ENCODE results near the gene TIAM2. TPM values are rescaled to one million over a fixed set of nuclear protein-coding genes. Genes with fewer than 3 reads are reported as not detected.
A peak's percentile ranks its signal among the peaks of the same experiment; 100 is the strongest.

TIAM2 gene
- total RNA-seq, 1 donor from 2014 or later = 14.6 TPM

DNA sequence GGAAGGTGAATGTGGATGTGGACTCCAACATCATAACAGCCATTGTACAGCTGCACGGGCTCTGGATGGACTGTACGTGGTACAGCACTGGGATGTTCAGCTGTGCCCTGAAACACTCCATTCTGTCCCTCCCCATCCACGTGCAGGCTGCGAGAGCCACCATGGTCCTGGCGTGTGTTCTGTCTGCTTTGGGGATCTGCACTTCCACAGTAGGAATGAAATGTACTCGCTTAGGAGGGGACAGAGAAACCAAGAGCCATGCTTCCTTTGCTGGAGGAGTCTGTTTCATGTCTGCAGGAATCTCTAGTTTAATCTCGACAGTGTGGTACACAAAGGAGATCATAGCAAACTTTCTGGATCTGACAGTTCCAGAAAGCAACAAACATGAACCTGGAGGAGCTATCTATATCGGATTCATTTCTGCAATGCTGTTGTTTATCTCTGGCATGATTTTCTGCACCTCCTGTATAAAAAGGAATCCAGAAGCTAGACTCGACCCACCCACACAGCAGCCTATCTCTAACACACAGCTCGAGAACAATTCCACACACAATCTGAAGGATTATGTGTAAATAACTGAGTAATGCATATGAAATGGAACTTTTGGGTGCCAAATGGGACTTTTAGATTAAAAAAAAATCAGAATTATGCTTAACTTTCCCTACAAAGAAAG, 280.8 kb downstream of the TIAM2 start:
- intact Hi-C loops (cut with DNase I) = no loop called here
- ATAC-seq = peak; percentile 54
- DNase-seq (ENCODE audit: low spot score) = no peak

DNA sequence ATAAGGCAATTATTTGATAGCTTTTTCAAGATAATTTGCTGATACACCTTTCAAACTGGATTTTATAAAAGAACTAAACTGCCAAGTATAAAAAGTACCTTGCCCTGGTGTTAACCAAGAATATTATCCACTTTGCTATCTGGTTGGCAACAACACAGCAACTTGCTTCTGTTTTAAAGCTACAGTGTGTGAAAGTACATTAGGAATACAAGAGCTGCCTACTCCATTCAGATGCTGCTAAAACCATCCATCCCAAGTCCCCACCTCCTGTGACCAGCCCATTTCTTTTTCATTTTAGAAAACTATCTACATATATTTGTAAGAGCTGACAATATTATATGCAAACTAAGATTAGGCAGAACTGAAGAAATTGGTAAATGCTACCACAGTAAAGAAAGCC, 281.5 kb downstream of the TIAM2 start:
- ATAC-seq (no peak), DNase-seq (ENCODE audit: low spot score) (no peak)
- intact Hi-C loops (cut with DNase I) = no loop called here

DNA sequence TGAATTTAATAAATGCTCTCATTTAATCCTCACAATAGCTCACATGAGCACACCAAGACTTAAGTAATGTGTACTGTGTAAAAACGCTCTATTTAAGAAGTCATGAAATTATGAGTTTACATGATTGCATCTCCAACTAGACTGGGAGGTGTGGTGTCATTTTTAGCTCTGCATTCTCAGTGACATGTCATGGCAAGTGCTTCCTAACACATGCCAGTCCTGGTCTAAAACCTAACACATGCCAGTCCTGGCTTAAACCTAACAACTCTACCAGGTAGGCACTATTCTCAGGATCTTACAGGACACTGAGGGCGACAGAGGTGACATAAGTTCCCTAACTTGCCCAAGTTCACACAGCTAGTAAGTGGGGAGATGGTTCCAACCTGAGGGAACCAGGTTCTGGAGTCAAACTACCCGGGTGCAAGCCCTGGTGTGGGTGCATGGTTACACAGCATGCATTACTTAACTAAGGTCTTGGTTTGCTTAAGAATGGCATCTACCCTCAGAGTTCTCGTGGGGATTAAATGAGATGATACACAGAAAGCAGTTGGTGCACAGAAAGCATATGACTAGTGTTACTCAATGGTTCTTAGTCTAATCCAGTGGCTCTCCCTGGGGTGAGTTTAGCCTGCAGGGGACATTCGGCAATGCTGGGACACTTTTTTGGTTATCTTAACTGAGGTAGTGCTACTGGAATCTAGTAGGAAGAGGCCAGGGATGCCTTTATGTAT, 283.4 kb downstream of the TIAM2 start:
- no peak for DNase-seq (ENCODE audit: low spot score)
- no peak for ATAC-seq
- intact Hi-C loops (cut with DNase I) = no loop called here

DNA sequence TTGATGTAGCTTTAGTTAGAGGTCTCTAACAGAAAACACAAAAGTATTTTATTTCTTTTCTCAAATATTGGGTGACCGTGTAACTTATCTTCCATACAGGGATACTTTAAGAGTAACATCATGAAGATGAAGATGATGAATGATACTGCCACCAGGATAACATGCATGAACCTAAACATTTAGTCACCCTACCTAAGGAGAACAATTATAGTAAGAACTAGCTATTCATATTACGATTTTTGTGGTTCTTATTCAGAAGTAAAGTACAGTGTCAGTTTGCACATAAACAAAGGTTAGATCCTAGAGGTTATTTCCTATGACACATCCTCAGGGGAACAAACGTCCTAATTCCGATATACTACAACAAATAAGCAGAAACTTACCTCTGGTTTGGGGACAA, 289.7 kb downstream of the TIAM2 start:
- ATAC-seq = no peak
- intact Hi-C loops (cut with DNase I) = no loop called here

DNA sequence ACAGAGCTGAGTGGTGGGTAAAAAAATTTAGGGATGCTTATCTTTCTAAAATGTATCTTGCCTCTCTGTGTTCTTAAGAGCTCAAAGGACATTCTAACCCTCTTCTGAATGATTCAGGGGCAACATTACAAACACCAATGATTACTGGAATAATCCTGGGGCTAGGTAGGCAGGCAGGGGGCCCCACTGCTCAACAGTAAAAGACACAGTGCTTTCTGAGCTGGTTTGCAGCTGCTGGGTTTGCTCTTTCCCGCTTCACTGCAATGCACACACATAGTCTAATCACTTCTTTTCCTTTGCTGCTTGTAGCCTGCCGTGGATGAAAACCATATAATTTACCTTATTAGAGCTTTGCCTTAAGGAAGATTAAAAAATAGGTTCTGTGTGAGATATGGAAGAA, 292.6 kb downstream of the TIAM2 start:
- no peak for ATAC-seq
- DNase-seq (ENCODE audit: low spot score) = no peak
- intact Hi-C loops (cut with DNase I) = no loop called here

More for the DNA sequence above, 289.7 kb downstream of the TIAM2 start:
- DNase-seq (ENCODE audit: low spot score) = no peak

DNA sequence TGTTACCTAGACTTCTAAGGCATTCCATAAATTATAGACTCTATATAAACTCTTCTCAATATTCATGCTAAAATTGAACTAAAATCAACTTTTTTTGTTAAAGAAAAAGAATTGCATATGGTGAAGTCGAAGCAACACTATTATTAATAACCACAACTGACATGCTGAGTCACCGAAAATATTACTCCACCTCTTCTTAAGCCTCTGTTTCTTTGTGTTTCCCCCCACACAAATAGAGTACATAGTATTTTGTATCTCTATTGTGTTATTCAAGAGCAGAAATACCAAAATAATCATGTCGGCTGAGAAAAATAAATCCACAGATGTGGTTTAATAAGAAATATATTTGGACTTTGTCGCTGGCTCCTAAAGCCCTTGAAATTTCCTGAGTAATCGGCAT, 295.4 kb downstream of the TIAM2 start:
- DNase-seq (ENCODE audit: low spot score) = no peak
- no peak for ATAC-seq
- intact Hi-C loops (cut with DNase I) = no loop called here

DNA sequence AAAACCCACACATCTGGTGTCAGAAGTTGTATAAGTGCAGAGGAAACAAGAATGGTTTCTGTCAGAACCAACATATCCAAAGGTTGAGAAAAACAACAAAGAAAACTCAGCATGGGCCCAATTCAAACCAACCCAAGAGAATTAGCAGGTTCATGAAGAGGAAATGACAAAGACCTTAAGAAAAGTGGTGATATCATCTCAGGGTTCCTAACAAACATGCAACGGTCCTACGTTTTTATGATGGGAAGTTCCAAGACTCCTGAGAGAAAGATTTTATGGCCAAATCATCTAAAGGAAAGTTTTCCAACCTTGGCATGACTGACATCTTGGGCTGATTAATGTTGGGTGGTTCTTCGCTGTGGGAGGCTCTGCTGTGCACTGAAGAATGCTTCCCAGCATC, 296.2 kb downstream of the TIAM2 start:
- intact Hi-C loops (cut with DNase I) = no loop called here
- no peak for DNase-seq (ENCODE audit: low spot score)
- ATAC-seq = no peak

DNA sequence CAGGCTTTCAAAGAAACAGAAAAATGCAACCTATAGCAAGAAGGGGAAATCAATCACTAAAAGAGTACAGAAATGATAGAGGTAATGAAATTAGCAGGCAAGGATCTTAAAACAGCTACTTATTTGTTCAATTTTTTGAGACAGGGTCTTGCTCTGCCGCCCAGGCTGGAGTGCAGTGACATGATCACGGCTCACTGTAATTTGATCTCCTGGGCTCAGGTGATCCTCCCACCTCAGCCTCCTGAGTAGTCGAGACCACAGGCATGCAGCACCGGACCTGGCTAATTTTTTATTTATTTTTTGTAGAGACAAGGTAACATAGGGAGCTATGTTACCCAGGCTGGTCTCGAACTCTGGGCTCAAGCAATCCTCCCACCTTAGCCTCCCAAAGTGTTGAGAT, 297.6 kb downstream of the TIAM2 start:
- ATAC-seq = no peak
- intact Hi-C loops (cut with DNase I) = no loop called here
- no peak for DNase-seq (ENCODE audit: low spot score)

DNA sequence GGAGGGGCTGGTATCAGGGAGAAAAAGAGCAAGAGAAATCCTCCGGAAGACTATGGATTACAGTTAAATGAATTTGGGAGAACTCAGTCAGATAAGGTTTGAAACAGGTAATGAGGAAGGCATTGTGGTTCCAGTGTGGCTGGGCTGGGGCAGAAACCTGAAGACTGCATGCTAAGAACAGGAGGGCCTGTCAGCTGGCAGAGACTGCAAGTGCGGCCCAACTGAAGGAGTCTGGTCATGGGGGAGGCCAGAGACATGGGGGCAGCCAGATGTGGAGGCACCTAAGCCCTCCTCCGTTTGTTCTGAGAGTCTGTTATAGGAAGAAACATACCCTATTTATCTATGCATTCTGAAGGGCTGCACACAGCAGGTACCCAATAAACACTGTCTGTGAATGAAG, 302.6 kb downstream of the TIAM2 start:
- intact Hi-C loops (cut with DNase I) = no loop called here
- DNase-seq (ENCODE audit: low spot score) = no peak
- no peak for ATAC-seq

DNA sequence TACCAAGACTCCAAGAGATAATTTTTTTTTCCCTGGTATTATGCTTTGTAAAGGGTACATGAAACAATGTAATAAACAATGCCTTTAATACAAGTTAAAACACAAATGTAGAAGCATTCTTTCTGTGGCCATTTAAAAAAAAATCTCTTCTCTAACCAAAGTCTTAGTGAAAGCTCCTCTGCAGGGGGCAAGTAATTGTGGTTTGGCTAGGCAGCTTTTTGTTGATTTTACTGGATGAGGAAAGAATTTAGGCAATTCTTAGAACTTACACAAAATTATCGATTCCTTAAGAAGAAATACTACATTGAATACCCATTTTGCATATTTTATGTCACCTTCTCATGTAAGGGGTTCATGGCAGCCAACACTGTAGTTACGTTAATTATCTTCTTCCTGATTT, 306.8 kb downstream of the TIAM2 start:
- DNase-seq (ENCODE audit: low spot score) (no peak), ATAC-seq (no peak)
- intact Hi-C loops (cut with DNase I) = no loop called here

DNA sequence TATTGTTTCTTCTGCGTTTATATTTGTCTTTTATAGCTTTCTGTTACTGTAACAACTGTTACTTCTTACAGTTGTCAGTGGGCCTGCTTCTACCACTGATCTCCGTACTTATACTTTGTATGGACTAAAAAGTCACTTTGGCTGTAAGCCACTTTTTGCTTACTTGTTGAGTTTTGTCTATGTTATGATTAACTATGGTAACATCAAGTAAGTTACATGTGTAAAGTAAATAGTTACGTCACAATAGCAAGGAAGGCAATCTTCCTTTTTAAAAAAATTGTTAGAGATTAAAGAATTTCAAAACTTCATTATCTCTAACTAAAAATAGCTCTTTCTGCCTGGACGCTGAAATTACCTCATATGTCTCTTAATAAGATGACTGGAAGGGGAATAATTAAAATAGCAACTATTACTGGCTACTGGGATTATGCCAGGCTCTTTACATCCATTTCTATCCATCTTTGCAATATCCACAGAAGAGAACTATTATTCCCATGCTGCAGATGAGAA, 308.3 kb downstream of the TIAM2 start:
- ATAC-seq (no peak), DNase-seq (ENCODE audit: low spot score) (no peak)
- intact Hi-C loops (cut with DNase I) = no loop called here

DNA sequence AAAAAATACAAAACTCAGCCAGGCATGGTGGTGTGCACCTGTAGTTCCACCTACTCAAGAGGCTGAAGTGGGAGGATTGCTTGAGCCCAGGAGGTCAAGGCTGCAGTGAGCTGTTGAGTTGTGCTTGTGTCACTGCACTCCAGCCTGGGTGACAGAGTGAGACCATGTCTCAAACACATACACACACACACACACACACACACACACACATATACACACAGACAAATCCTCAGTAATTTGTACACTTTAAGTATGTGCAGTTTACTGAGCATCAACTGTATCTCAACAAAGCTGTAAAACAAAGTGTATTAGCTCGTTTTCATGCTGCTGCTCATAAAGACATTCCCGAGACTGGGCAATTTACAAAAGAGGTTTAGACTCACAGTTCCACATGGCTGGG, 311.8 kb downstream of the TIAM2 start:
- no peak for ATAC-seq
- no peak for DNase-seq (ENCODE audit: low spot score)
- intact Hi-C loops (cut with DNase I) = no loop called here
